ENCODE data around the gene CTNNA2. TPM values are rescaled to one million over a fixed set of nuclear protein-coding genes. Genes with fewer than 3 reads are reported as not detected.

Gene CTNNA2
- total RNA-seq, 1 donor from 2014 or later: 2.9 TPM

DNA sequence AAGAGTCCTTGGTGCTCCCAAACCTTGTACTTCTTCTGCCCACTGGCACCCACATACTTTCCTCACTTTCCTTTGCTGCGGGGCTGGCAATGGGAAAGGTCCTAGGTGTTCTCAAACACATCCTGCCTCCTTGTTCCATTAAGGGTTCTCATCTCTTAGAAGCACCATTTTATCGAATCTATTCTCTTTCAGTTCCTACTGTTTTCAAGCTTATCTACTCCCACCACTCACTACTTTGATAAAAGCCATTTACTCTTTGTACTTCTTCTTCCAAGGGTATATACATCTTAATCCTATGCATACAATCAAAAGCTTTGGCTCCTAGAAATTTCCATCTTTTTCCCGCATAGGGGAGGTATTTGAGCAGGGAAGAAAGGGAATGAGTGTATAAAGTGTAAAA is 868.8 kb downstream of the CTNNA2 start:
- Histone ChIP-seq H3K4me1 (no peaks in the 10 kb centered on the region), H3K36me3 (no peaks in the 10 kb centered on the region), H3K27me3 (no peaks in the 10 kb centered on the region), H3K27ac (no peak overlapping the region), H3K9me3 (no peaks in the 10 kb centered on the region), H3K4me3 (no peak overlapping the region)
- no peak for TF ChIP-seq POLR2AphosphoS5 (IDR thresholded peaks at IDR 0.05; ENCODE audit: insufficient read depth in 1 of 2, low read depth in 1 of 2)
- TF ChIP-seq POLR2A (IDR thresholded peaks at IDR 0.05): no peak
- no peak for DNase-seq (ENCODE audit: extremely low spot score in 2 of 2)
- intact Hi-C loops (cut with DNase I): no loop called here

- H3K4me3 ChIP-seq: no peak overlapping the region
- H3K4me1 ChIP-seq: no peaks in the 10 kb centered on the region
- H3K27me3 ChIP-seq: no peaks in the 10 kb centered on the region
- no peak overlapping the region for H3K27ac ChIP-seq
- TF ChIP-seq, protein P1, sequence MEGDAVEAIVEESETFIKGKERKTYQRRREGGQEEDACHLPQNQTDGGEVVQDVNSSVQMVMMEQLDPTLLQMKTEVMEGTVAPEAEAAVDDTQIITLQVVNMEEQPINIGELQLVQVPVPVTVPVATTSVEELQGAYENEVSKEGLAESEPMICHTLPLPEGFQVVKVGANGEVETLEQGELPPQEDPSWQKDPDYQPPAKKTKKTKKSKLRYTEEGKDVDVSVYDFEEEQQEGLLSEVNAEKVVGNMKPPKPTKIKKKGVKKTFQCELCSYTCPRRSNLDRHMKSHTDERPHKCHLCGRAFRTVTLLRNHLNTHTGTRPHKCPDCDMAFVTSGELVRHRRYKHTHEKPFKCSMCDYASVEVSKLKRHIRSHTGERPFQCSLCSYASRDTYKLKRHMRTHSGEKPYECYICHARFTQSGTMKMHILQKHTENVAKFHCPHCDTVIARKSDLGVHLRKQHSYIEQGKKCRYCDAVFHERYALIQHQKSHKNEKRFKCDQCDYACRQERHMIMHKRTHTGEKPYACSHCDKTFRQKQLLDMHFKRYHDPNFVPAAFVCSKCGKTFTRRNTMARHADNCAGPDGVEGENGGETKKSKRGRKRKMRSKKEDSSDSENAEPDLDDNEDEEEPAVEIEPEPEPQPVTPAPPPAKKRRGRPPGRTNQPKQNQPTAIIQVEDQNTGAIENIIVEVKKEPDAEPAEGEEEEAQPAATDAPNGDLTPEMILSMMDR (IDR thresholded peaks at IDR 0.05): no peak
- no peak for TF ChIP-seq POLR2A (IDR thresholded peaks at IDR 0.05)
- no peak for TF ChIP-seq POLR2AphosphoS5 (IDR thresholded peaks at IDR 0.05; ENCODE audit: insufficient read depth in 1 of 2, low read depth in 1 of 2)
- intact Hi-C loops (cut with DNase I): no loop called here
- H3K36me3 ChIP-seq: no peaks in the 10 kb centered on the region
- DNase-seq (ENCODE audit: extremely low spot score in 2 of 2): no peak
- H3K9me3 ChIP-seq: no peaks in the 10 kb centered on the region
Observed at GRCh38 chr2:80392441-80392840, 879.6 kb downstream of the CTNNA2 start.

DNA sequence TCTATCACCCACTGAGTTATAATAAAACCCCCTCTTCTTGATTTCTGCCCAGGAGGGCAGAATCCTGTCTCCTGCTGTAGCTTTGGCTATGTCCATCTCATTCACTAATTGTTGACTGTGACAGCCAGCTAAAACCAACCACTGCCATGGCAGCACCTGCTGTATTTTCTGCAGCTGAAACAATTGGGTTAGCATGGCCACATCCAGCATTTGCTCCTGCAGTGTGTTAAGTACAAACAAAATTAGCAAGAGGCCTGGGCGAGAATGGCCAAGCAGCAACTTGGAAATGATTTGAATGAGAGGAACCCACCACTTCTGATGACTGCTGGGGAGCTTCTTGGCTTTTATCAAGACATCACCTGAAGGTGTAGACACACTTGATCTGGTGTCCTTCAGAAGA is 881.1 kb downstream of the CTNNA2 start:
- H3K27me3 ChIP-seq: no peaks in the 10 kb centered on the region
- H3K36me3 ChIP-seq: no peaks in the 10 kb centered on the region
- no peak overlapping the region for H3K4me3 ChIP-seq
- no peak for DNase-seq (ENCODE audit: extremely low spot score in 2 of 2)
- intact Hi-C loops (cut with DNase I): no loop called here
- no peaks in the 10 kb centered on the region for H3K4me1 ChIP-seq
- H3K9me3 ChIP-seq: no peaks in the 10 kb centered on the region
- no peak overlapping the region for H3K27ac ChIP-seq
- TF ChIP-seq POLR2A (IDR thresholded peaks at IDR 0.05): no peak
- no peak for TF ChIP-seq POLR2AphosphoS5 (IDR thresholded peaks at IDR 0.05; ENCODE audit: insufficient read depth in 1 of 2, low read depth in 1 of 2)
- TF ChIP-seq, protein P1 (IDR thresholded peaks at IDR 0.05): no peak

DNA sequence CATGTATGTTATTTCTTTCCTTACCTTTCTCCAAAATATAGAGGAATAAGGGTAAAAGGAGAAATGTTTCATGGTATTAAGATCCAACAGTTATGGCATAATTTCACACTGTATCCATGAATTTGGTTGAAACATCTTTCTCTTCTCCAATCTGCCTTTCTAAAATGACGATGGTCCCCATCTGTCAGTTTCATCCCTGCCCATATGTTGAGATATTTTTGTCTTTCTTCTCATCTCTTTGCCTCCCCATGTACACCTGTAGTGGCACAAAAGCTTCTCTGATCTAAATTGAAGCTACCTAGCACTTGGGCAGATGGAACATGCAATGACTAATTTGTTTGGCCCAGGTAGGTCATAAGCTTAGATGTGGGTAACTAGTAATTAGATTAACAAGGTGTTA is 882.4 kb downstream of the CTNNA2 start:
- H3K27ac ChIP-seq: no peak overlapping the region
- no peak overlapping the region for H3K4me3 ChIP-seq
- no peaks in the 10 kb centered on the region for H3K27me3 ChIP-seq
- no peak for DNase-seq (ENCODE audit: extremely low spot score in 2 of 2)
- no peaks in the 10 kb centered on the region for H3K9me3 ChIP-seq
- no peaks in the 10 kb centered on the region for H3K4me1 ChIP-seq
- intact Hi-C loops (cut with DNase I): no loop called here
- H3K36me3 ChIP-seq: no peaks in the 10 kb centered on the region
- TF ChIP-seq POLR2A (IDR thresholded peaks at IDR 0.05) (no peak), POLR2AphosphoS5 (IDR thresholded peaks at IDR 0.05; ENCODE audit: insufficient read depth in 1 of 2, low read depth in 1 of 2) (no peak)
- TF ChIP-seq, protein P1 (IDR thresholded peaks at IDR 0.05): no peak

DNA sequence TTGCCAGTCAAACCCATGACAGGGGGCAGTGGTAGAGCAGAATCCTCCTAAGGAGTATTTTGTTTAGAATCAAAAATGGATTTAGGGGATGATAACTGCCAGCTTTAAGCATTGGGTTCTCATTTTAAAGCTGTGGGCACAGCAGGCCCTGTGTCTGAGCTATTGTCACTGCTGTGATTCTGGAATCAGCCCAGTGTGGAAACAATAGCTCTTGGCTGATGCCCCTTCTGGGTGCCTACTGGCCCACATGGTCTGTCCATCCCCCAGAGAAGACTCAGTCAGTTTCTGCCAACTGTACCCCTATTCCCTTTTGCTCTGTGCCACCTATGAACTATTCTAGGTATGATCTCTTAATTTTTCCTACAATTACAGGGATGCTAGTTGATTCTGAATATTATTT is 883.4 kb downstream of the CTNNA2 start:
- Histone ChIP-seq H3K4me1 (no peaks in the 10 kb centered on the region), H3K4me3 (no peak overlapping the region), H3K27ac (no peak overlapping the region), H3K36me3 (no peaks in the 10 kb centered on the region), H3K9me3 (no peaks in the 10 kb centered on the region), H3K27me3 (no peaks in the 10 kb centered on the region)
- DNase-seq (ENCODE audit: extremely low spot score in 2 of 2): no peak
- intact Hi-C loops (cut with DNase I): no loop called here
- TF ChIP-seq POLR2AphosphoS5 (IDR thresholded peaks at IDR 0.05; ENCODE audit: insufficient read depth in 1 of 2, low read depth in 1 of 2): no peak
- TF ChIP-seq, protein P1 (IDR thresholded peaks at IDR 0.05): no peak
- TF ChIP-seq POLR2A (IDR thresholded peaks at IDR 0.05): no peak

Data from vagina (tissue), 2 donors.